HepG2 (cell line): Measurements from ENCODE around the gene RIPK1. TPM values are rescaled to one million over a fixed set of nuclear protein-coding genes. Genes with fewer than 3 reads are reported as not detected.

Source experiments
- GTF2F1 ChIP-seq: fragments of 150-350 bp; IDR thresholded peaks from 2 replicates; pipeline ENCODE4 v1.6.1; 2014; ENCODE audit warnings: low read length
- HDAC1 ChIP-seq: sonication (generic); formaldehyde crosslinking; IDR thresholded peaks from 2 replicates; pipeline ENCODE4 v1.5.1; 2020; ENCODE audit warnings: mild to moderate bottlenecking, missing genetic modification reagents
- HMG20B ChIP-seq: conservative IDR thresholded peaks from 2 replicates; pipeline ENCODE4 v1.6.1; 2016; ENCODE audit warnings: missing genetic modification reagents, missing compliant biosample characterization
- KDM5A ChIP-seq: fragments of 200-600 bp; sonication (generic); IDR thresholded peaks from 2 replicates; pipeline ENCODE4 v1.7.0; 2018; ENCODE audit warnings: antibody characterized with exemption, mild to moderate bottlenecking, low read length, borderline replicate concordance
- ONECUT2 ChIP-seq: sonication (generic); formaldehyde crosslinking; IDR thresholded peaks from 2 replicates; pipeline ENCODE4 v1.4.0; 2020; ENCODE audit warnings: missing genetic modification reagents
- PATZ1 ChIP-seq: sonication (generic); formaldehyde crosslinking; IDR thresholded peaks from 2 replicates; pipeline ENCODE4 v1.4.0; 2020; ENCODE audit warnings: missing genetic modification reagents
- RFX3 ChIP-seq: IDR thresholded peaks from 2 replicates; pipeline ENCODE4 v1.6.1; 2016; ENCODE audit warnings: missing biosample characterization, missing genetic modification reagents
- SAP130 ChIP-seq: IDR thresholded peaks from 2 replicates; pipeline ENCODE4 v1.6.1; 2016; ENCODE audit warnings: low read depth
- ZNF207 ChIP-seq: fragments of 450-650 bp; IDR thresholded peaks from 2 replicates; pipeline ENCODE4 v1.6.1; 2016; ENCODE audit warnings: antibody characterized with exemption, borderline replicate concordance
- ZNF292 ChIP-seq: sonication (generic); formaldehyde crosslinking; IDR thresholded peaks from 2 replicates; pipeline ENCODE4 v1.8.1; 2022; ENCODE audit warnings: mild to moderate bottlenecking, low read depth, missing genetic modification reagents, borderline replicate concordance
- ZNF460 ChIP-seq: sonication (generic); formaldehyde crosslinking; IDR thresholded peaks from 2 replicates; pipeline ENCODE4 v1.5.1; 2020; ENCODE audit warnings: missing genetic modification reagents, mild to moderate bottlenecking, borderline replicate concordance
- ZNF547 ChIP-seq: sonication (generic); formaldehyde crosslinking; IDR thresholded peaks from 2 replicates; pipeline ENCODE4 v1.5.1; 2020; ENCODE audit warnings: mild to moderate bottlenecking, missing genetic modification reagents
- ZNF691 ChIP-seq: sonication (generic); formaldehyde crosslinking; IDR thresholded peaks from 2 replicates; pipeline ENCODE4 v1.4.0; 2020; ENCODE audit warnings: missing genetic modification reagents, low read depth, mild to moderate bottlenecking, borderline replicate concordance
- ZSCAN12 ChIP-seq: sonication (generic); formaldehyde crosslinking; IDR thresholded peaks from 2 replicates; pipeline ENCODE4 v1.9.0; 2021; ENCODE audit warnings: mild to moderate bottlenecking, missing genetic modification reagents
- polyA plus RNA-seq, 8 experiments: library from polyadenylated mRNA; depleted of rRNA in 3 of 8; stranded (reverse) in 7 of 8; unstranded in 1 of 8; fragments of >200 nt; fragmentation: Illumina TruSeq in 4 of 8; extraction: Trizol in 4 of 8; gene quantifications; 2 replicates each; pipeline versions ENCODE4 v1.2.1 to v1.2.3, GENCODE V29; 2011 to 2016; ENCODE audit warnings: low read depth in 4 of 8, missing spikeins in 1 of 8, mixed read lengths in 1 of 8; ENCODE audit not compliant: insufficient read depth in 1 of 8
- total RNA-seq, 5 experiments: library from RNA; depleted of rRNA; stranded (reverse); fragments of >200 nt; fragmentation: Illumina TruSeq; extraction: Trizol; gene quantifications; 2 replicates each; pipeline ENCODE4 v1.2.3, GENCODE V29; 2016; ENCODE audit warnings: low read depth in 1 of 5
- TF ChIP-seq, protein P1 (sequence below): sonication (generic); formaldehyde crosslinking; IDR thresholded peaks from 2 replicates; pipeline ENCODE4 v1.8.1; 2023; ENCODE audit warnings: mild to moderate bottlenecking, moderate library complexity, missing genetic modification reagents
- TF ChIP-seq, protein P2 (sequence below): sonication (generic); formaldehyde crosslinking; IDR thresholded peaks from 2 replicates; pipeline ENCODE4 v1.4.0; 2020; ENCODE audit warnings: missing genetic modification reagents, borderline replicate concordance

Gene RIPK1
- total and polyA plus RNA-seq, 2 of the 13 experiments (the other 11 are each of a cell fraction or from before 2014, with no cell fraction given): 9.0 to 10.3 TPM

GRCh38 chr6:3157131-3157933 is 89.0 kb downstream of the RIPK1 start, which contains the start of gene TUBB2A (continued):
- TF ChIP-seq ZNF207: no peak
- no peak for TF ChIP-seq HMG20B
- peak; percentile 85 for TF ChIP-seq HDAC1 (CRISPR knock-in tag)
- peak; percentile 95 for TF ChIP-seq PATZ1 (CRISPR knock-in tag)
- TF ChIP-seq, protein P1, sequence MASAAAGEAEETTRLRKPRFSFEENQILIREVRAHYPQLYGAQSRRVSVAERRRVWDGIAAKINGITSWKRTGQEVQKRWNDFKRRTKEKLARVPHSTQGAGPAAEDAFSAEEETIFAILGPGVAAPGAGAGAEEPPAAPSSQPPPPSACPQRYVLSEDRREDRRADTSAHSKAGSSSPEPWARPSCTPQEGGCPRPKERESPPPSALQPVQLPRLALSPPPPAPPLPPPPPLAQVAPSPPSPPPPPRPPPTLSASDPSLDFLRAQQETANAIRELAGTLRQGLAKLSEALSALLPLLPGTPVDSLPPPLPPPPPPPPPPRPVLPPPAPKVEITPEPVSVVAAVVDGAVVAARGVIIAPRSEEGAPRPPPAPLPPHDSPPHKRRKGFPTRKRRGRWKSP (CRISPR knock-in tag): peak; percentile 75; the same call in 1 of the 2 replicates
- no peak for TF ChIP-seq GTF2F1
- no peak for TF ChIP-seq ZNF292 (CRISPR knock-in tag)
- TF ChIP-seq RFX3: no peak
- TF ChIP-seq KDM5A: no peak
- TF ChIP-seq ZSCAN12 (CRISPR knock-in tag): no peak
- TF ChIP-seq, protein P2, sequence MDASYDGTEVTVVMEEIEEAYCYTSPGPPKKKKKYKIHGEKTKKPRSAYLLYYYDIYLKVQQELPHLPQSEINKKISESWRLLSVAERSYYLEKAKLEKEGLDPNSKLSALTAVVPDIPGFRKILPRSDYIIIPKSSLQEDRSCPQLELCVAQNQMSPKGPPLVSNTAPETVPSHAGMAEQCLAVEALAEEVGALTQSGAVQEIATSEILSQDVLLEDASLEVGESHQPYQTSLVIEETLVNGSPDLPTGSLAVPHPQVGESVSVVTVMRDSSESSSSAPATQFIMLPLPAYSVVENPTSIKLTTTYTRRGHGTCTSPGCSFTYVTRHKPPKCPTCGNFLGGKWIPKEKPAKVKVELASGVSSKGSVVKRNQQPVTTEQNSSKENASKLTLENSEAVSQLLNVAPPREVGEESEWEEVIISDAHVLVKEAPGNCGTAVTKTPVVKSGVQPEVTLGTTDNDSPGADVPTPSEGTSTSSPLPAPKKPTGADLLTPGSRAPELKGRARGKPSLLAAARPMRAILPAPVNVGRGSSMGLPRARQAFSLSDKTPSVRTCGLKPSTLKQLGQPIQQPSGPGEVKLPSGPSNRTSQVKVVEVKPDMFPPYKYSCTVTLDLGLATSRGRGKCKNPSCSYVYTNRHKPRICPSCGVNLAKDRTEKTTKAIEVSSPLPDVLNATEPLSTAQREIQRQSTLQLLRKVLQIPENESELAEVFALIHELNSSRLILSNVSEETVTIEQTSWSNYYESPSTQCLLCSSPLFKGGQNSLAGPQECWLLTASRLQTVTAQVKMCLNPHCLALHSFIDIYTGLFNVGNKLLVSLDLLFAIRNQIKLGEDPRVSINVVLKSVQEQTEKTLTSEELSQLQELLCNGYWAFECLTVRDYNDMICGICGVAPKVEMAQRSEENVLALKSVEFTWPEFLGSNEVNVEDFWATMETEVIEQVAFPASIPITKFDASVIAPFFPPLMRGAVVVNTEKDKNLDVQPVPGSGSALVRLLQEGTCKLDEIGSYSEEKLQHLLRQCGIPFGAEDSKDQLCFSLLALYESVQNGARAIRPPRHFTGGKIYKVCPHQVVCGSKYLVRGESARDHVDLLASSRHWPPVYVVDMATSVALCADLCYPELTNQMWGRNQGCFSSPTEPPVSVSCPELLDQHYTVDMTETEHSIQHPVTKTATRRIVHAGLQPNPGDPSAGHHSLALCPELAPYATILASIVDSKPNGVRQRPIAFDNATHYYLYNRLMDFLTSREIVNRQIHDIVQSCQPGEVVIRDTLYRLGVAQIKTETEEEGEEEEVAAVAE (CRISPR knock-in tag): no peak
- TF ChIP-seq ZNF460 (CRISPR knock-in tag): no peak; the same call in 1 of the 2 replicates
- peak; percentile 96 for TF ChIP-seq ZNF547 (CRISPR knock-in tag)
- TF ChIP-seq ONECUT2 (CRISPR knock-in tag): no peak
- TF ChIP-seq SAP130 (CRISPR knock-in tag): peak; percentile 92
- peak; percentile 54; the same call in 1 of the 2 replicates for TF ChIP-seq ZNF691
